Right renal pelvis (tissue), 4 donors: ENCODE data around the gene CCT8. TPM values are rescaled to one million over a fixed set of nuclear protein-coding genes. Genes with fewer than 3 reads are reported as not detected.
A peak's percentile ranks its signal among the peaks of the same experiment; 100 is the strongest.
"Not testable (repeated sequence)": the region's sequence is repeated elsewhere in the genome, so short reads cannot be mapped to it uniquely, and the experiment has no call there.

Experiments used
- DNase-seq, 4 donors: peaks; one replicate each; pipeline ENCODE4 v3.0.0-alpha.2; 2013; ENCODE audit warnings: low read depth in 4 of 4, low spot score in 3 of 4, missing footprints in 1 of 4
- polyA plus RNA-seq, 4 donors: library from polyadenylated mRNA; unstranded; fragments of 120-200 nt; gene quantifications; one replicate each; pipeline ENCODE4 v1.2.1, GENCODE V29; 2013; ENCODE audit not compliant: insufficient read length in 4 of 4

The CCT8 gene
- polyA plus RNA-seq, 4 donors: 245 to 265 (median 252) TPM

DNA sequence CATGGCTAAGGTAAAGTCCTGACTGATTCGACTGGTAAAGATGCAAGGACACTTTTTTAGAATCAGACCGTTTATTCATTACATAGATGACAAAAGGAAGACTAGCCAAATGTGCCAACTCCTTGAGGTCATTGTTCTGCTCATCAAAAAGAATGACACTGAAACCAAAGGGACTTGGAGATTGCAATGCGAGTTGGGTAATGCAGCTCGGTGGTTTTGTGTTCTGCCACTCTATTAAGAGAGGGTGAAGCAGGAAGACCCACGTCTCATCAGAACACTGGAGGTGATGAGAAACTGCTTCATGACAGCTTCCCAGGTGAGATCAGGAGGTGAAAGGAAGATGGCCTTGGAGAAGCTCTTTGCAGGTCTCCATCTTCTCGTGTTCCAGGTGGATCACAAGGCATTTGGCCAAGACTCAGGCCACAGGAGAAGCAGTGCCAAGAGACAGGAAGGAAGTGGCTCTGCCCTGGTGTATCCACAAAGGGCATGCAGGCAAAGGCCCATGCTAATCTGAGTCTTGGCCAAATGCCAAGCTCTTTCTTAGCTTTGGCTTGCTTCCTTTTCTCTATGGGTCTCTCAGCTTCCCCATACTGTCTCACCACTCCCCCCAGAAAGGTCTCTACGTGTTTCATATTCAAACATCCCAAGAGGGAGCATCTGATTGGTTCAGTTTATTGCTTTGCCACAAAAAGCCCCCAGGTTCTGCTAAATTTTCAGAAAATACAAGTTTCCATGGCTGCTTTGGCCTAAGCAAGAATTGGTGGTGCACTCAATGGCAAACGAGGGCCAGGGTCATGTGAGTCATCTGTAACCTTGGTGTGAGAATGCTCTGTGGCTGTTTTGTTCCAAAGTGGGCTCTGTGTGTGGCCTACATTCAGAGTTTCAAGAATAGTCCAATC is 5.7 kb upstream of the CCT8 start:
- no peak for DNase-seq

DNA sequence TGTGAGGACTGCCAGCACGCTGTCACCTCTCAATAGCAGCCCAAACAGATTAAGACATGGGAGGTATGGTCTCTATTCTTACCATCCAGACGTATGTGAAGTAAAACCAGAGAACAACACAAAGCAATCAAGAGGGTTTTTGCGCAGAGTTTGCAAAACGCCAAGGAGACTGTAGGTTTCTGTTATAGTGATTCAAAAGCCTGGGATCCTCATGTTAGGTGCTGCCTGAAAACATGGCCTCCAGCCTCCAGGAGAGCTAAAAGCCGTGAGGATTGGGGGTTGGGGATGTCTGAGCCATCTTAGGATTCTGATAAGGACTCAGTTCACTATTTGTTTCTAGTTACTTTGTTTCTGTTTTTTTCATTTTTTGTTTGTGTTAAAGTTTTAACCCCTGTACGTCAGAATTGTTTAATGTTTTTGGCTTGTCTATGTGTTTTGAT is 4.2 kb upstream of the CCT8 start:
- peak in 1 of 4 donors; percentile 39 for DNase-seq

DNA sequence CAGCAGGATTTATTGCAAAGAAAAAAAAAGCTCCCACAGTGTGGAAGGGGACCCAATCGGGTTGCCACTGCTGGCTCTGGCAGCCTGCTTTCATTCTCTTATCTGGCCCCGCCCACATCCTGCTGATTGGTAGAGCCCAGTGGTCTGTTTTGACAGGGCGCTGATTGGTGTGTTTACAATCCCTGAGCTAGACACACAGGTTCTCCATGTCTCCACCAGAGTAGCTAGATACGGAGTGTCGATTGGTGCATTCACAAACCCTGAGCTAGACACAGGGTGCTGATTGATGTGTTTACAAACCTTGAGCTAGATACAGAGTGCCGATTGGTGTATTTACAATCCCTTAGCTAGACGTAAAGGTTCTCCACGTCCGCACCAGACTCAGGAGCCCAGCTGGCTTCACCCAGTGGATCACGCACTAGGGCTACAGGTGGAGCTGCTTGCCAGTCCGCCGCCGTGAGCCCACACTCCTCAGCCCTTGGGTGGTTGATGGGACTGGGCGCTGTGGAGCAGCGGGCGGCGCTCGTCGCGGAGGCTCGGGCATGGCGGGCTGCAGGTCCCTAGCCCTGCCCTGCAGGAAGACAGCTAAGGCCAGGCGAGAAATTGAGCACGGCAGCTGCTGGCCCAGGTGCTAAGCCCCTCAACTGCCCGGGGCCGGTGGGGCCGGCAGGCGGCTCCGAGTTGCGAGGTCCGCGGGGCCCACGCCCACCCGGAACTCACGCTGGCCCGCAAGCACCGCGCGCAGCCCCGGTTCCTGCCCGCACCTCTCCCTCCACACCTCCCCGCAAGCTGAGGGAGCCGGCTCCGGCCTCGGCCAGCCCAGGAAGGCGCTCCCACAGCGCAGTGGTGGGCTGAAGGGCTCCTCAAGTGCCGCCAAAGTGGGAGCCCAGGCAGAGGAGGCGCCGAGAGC is 3.5 kb upstream of the CCT8 start:
- not testable (repeated sequence) for DNase-seq

DNA sequence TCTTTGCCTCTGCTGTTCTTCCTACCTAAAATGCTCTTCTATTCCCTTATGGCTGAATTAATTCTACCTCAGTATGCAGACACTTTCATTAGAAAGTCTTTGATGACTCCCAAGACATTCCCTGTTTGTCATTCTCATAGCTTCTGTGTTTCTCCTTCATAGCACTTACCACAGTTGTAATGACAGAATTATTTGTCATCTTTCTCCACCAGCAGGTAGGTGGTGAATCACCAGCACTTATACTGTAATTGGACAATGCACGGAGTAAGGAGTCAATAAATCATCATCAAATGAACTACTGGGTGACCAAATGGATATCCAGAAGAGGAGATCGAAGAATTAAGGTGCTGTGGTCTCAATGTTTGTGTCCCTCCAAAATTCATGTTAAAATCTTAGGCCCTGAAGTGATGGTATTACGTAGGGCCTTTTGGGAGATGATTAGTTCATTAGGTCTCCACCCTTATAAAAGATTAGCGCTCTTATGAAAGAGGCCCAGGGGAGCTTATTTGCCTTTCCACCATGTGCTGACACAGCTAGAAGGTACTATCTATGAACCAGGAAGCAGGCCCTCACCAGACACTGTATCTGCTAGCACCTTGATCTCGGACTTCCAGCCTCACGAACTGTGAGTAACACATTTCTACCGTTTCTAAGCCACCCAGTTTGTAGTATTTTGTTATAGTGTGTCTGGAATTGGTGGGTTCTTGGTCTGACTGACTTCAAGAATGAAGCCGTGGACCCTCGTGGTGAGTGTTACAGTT is 2.4 kb upstream of the CCT8 start:
- DNase-seq: no peak

DNA sequence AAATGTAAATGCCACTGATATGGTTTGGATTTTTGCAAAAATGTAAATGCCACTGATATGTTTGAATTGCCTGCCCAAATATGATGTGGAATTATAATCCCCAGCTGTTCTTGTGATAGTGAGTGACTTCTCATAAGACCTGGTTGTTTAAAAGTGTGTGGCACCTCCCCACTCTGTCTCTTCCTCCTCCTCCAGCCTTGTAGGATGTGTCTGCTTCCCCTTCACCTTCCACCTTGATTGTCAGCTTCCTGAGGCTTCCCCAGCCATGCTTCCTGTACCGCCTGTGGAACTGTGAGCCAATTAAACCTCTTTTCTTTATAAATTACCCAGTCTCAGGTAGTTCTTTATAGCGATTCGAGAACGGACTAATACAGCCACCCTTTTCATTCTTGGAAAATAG is 1.3 kb upstream of the CCT8 start:
- DNase-seq: no peak

DNA sequence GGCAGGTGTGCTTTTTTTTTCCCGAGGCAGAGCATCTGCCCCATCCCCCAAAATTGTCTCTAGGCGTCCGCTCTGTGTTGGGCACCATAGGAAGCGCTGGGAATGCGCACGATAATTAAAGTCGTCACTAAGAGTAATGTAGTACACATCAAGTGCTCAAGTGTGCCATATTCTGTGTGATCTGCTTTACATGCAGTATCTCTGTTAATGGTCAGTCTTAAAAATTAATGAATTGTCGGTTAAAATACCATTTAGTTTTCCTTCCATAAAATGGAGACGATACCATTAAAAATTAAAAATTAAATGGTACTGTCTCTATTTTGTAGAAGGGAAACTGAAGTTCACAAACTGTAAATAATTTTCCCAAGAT is 544 bp upstream of the CCT8 start:
- DNase-seq: no peak

DNA sequence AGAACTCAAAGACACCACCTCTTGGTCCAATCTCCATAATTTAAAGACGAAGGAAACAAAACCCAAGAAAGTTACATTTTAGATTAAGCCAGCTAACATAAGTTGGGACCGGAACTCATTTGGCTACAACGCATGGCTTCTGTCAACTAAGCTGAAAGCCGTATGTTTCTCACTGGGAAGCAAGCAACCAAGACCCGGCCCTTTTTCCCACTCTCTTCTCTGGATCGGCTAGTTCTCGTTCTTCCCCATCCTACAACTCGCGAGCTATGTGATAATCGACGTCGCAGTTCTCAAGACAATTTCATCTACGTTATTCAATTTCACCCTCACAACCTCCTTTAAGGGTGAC is 601 bp downstream of the CCT8 start:
- no peak for DNase-seq

DNA sequence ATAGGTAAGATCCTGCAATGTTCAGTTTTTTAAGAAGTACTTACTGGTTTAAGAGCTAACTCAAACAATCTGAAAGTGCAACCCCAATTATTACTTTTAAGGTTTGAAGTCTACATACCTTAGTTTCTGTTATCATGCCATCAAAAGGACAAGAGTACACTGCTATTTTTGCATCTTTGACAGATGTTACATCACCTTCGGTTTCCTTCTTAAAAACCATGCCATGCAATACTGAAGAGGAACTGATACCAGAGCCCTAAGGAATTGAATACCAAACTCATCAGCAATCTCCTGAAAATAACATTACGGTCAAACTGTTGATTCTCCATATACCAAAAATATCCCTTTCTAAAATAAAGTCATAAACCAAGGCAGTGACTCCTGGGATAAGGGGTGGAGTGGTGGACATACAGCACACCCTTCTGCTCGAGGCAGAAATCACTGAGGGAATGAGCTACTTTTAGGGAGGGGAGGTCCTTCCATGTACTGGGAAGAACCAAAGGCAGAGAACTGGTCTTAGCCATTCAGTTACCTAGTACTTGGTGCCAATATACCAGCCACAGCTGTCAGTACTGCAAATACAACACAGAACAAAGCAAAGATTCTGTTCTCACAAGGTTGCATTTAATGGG is 8.5 kb downstream of the CCT8 start:
- DNase-seq: no peak

DNA sequence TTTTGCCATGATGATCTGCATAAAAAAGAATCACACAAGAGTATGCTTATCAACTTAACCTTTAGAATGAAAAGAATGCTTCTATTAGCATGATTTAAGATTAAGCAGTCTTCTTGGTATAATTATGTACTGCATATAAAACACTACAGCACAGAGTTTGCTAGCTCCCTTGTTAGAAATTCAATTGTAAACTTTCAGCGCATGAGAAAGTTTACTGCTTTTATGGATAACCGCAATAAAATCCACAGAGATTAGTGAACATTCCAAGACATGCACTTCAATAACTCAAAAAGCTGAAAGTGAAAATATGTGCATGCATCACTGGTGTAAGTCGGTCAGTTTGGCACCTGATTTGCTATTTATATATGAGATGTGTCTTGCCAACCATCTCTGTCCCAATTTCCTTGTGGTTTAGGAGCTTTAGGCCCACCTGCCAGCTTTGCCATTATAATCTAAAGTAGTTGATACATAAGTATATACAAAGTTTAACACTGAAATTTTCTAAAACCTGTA is 16.9 kb downstream of the CCT8 start:
- DNase-seq: no peak

DNA sequence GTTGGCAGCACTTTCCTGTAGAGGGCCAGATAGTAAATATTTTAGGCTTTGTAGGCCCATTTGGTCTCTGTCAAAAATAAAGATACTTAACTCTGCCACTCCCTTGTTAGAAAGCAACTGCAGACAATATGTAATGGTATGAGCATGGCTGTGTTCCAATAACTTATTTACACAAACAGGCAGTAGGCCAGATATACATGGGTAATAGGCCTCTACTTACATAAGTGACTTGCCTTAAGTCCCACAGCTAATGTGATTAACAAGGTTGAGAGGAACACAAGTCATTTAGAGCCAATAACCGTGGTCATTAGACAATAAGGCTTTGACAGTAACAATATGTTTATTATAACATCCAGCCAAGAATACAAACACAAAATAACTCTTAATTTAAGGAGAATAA is 17.4 kb downstream of the CCT8 start:
- no peak for DNase-seq

DNA sequence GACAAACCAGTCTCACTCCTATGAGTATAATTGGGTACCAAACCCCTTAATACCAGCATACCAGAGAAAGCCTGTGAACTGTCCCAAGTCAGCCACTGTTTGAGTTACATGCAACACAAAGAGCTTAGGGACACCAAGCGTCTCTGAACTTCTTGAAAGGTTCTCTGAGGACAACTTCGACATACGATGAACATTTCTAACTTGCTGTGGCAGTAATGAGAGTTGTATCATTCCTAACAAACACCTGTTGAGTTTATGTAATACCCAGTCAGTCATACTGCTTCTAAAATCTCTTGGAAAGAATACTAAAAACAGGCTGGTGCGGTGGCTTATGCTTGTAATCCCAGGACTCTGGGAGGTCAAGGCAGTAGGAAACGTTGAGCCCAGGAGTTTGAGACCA is 18.4 kb downstream of the CCT8 start:
- no peak for DNase-seq

DNA sequence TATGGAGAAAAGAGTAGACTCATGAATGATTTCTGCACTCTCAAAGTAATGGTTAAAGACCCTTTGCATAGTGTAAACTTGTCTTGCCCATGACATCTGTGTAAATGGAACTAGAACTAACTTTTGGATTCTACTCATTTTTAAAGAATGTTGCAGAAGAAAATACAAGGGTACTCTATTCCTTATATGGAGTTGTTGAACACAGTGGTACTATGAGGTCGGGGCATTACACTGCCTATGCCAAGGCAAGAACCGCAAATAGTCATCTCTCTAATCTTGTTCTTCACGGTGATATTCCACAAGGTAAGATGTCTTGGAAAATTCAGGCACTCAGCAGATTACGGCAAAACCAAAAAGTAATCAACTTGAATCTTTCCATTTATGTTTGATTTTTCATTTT is 19.8 kb downstream of the CCT8 start:
- no peak for DNase-seq

DNA sequence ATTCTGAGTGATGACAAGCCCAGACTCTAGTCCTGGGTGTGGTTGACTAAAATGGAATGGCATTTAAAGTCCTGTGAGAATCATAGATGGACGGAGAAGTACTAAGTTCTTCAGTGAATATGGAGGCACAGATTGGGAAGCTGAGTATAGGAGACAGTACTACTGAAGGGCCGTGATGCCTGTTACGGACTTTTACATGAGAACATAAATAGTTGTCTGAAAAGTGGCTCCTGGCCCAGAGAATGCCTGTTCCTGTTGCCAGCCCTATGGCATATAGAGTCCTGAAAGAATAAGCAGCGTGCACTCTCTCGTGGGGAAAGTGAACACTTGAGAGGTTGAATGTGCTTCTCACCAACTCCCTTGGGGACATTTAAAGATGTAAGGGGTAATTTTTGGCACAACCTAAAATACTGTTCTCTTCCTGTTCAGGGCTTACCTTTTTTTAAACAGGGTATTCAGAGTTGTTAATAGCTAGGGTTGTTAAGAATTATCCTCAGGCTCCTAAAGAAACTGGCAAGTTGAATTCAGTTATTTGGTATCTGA is 20.4 kb downstream of the CCT8 start:
- DNase-seq: no peak

DNA sequence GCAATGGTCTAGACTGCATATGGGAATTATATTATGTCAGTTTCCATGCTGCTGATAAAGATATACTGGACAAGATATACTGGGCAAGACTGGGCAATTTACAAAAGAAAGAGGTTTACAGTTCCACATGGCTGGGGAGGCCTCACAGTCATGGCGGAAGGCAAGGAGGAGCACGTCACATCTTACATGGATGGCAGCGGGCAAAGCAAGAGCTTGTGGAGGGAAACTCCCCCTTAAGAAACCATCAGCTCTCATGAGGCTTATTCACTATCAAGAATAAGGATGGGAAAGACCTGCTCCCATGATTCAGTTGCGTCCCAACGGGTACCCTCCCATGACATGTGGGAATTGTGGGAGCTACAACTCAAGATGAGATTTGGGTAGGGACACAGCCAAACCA is 21.2 kb downstream of the CCT8 start:
- no peak for DNase-seq

DNA sequence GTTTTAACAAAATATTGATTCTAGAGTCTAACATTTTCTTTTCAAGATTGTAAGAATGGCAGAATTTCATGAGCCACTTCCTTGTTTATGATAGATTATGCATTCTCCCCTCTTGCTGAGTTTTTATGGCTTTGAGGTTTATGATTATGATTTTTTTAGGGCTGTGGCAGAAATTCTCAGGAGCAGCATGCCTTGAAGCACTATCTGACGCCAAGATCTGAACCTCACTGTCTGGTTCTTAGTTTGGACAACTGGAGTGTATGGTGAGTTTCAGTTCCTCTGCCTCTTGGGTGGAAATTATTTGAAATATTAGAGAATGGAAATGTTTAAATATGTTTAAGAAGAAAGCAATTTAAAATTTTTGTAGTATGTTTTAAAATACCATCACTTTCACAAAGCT is 38.8 kb downstream of the CCT8 start:
- DNase-seq: no peak

DNA sequence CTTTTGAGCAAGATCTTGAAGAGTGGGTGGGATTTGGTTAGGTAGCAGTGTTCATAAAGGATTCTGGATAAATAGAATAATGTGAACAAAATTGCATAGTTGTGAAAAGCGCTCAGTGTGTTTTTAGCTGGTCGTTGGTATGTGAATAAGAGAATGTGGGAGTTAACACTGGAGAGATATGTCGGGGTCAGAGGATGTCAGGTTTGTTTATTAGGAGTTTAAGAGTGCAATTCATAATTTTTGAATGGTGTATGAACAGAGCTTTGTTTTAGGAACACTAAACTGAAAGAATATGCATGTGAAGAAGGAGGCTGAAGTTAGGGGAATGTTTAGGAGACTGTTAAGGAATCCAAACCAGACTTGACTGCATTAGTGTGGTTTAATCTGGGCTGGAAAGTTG is 39.6 kb downstream of the CCT8 start:
- no peak for DNase-seq

DNA sequence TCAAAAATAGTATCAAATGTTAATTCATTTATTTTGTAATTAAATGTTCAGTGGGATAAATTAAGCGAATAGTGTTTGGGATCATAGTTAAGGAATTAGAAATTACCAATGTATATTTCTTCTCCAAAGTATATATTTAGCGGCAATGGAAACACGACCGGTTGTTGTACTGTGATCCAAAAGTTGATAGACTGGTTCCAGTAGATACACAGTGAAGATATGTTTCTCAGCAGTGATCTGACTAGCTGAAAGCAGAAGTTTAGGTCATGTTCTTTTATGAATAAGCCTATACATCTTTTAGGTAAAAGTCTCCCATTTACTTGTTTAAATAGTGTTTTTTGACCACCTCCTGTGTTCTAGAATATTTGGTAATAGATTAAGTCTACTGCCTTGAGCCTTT is 40.1 kb downstream of the CCT8 start:
- DNase-seq: no peak

DNA sequence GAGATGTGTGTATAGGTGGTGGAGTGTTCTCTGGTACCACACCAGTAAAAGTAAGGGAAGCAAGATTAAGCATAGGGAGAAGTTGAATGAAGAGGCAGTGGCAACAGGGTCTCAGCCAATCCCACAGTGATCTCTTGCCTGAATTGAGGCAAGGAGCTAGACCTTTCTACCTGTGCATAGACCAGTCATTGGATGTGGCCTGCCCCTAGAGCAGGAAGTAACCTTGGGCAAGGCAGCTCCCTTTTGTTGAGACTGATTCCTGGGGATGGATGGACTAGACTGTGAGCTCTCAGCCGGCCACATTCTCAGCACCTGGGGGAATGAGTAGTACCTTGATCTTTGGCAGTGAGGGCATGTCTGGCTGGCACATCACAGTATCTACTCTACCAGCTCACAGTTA is 42.5 kb downstream of the CCT8 start:
- DNase-seq: no peak

DNA sequence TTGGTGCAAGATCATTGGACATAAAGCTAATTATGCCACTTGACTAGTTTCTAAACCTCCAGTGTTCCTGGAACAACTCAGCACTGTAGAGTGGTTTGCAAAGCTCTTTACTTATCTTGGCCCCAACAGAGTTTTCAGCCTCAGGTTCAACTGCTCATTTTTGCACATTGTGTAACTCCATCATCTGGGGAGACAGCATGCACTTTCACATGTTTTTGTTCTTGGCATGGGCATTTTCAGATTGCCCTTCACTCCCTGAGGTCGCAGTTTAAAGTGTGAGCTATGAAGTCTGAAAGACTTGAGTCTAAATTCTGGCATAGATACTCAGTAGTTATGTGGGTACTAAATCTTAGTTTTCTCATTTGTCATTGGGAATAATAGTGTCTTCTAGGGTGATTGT is 43.9 kb downstream of the CCT8 start:
- no peak for DNase-seq

DNA sequence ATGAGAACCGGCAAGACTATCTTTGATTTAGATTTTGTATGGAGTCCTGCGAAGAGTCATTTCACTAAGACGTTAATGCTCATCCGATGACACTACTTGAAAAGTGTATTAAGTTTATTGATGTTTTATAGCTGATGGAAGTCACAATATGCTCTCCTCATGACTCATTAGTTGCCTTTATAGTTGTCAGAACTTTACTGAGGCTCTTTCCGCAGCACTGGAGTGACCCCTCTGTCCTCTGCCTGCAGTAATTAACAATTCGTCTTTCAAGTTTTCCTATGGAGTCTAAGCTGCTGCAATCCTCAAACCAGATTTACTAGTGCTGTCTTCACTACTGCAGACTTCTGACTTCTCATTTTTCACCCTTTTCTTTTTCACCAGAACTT is 48.1 kb downstream of the CCT8 start:
- no peak for DNase-seq
